SK-N-SH (cell line): Measurements from ENCODE around the gene WDR31. TPM values are rescaled to one million over a fixed set of nuclear protein-coding genes. Genes with fewer than 3 reads are reported as not detected.

Experiments
- CTCF ChIA-PET: fragments of 300-600, 350-600 bp; formaldehyde crosslinking; extraction: SDS; loops from one replicate; lab custom pipeline; 2021; lab: Yijun Ruan, JAX
- POLR2A ChIA-PET: fragments of 350-600 bp; sonication (Branson Sonifier 250); formaldehyde crosslinking; extraction: SDS; loops from one replicate; lab custom pipeline; 2020; ENCODE audit warnings: antibody characterized with exemption, inconsistent platforms; lab: Yijun Ruan, JAX
- DNase-seq: peaks from one replicate; pipeline ENCODE4 v3.0.0; 2012
- H2AFZ ChIP-seq: fragments of 200-600 bp; sonication (generic); 2 replicates; pipeline ENCODE4 v1.8.1; 2016; ENCODE audit warnings: antibody characterized with exemption, mild to moderate bottlenecking, low read depth
- H3F3A ChIP-seq: fragments of 200-600 bp; sonication (generic); replicated peaks from 2 replicates; pipeline ENCODE3; 2016; ENCODE audit warnings: antibody characterized with exemption, mild to moderate bottlenecking; ENCODE audit not compliant: insufficient read depth
- H3K27ac ChIP-seq, 2 experiments: fragments of 200-500 bp in 1 of 2; fragments of 200-600 bp in 1 of 2; sonication (Bioruptor generic) in 1 of 2; sonication (generic), shearing (Covaris generic) in 1 of 2; 2 replicates each; pipeline versions ENCODE4 v1.5.1 to v1.6.1; 2014 to 2016; ENCODE audit warnings: low read depth in 2 of 2, inconsistent platforms in 1 of 2, low read length in 1 of 2, mild to moderate bottlenecking in 1 of 2, mixed read lengths in 1 of 2
- H3K27me3 ChIP-seq: fragments of 200-600 bp; sonication (generic), shearing (Covaris generic); 2 replicates; pipeline ENCODE4 v1.6.1; 2016; ENCODE audit warnings: mixed run types; ENCODE audit not compliant: insufficient read depth
- H3K36me3 ChIP-seq, 2 experiments: fragments of 200-500 bp in 1 of 2; fragments of 200-600 bp in 1 of 2; sonication (Bioruptor generic) in 1 of 2; sonication (generic) in 1 of 2; replicated peaks in 1 of 2; 2 replicates each; pipeline versions ENCODE3 to v1.5.1; 2014 to 2016; ENCODE audit warnings: low read length in 1 of 2, mild to moderate bottlenecking in 1 of 2; ENCODE audit not compliant: insufficient read depth in 2 of 2, control insufficient read depth in 1 of 2
- H3K4me1 ChIP-seq, 2 experiments: fragments of 200-500 bp in 1 of 2; fragments of 200-600 bp in 1 of 2; sonication (Bioruptor generic) in 1 of 2; sonication (generic), shearing (Covaris generic) in 1 of 2; 2 replicates each; pipeline versions ENCODE4 v1.5.1 to v1.6.1; 2014 to 2016; ENCODE audit warnings: low read depth in 1 of 2, low read length in 1 of 2, mixed run types in 1 of 2; ENCODE audit not compliant: insufficient read depth in 2 of 2, control insufficient read depth in 1 of 2
- H3K4me2 ChIP-seq: fragments of 200-600 bp; sonication (generic), shearing (Covaris generic); 2 replicates; pipeline ENCODE4 v1.6.1; 2017; ENCODE audit warnings: mixed run types
- H3K4me3 ChIP-seq, 2 experiments: fragments of 200-500 bp in 1 of 2; fragments of 200-600 bp in 1 of 2; sonication (Bioruptor generic) in 1 of 2; sonication (generic), shearing (Covaris generic) in 1 of 2; 2 replicates each; pipeline versions ENCODE4 v1.5.1 to v1.8.1; 2014 to 2016; ENCODE audit warnings: low read depth in 2 of 2, inconsistent platforms in 1 of 2, low read length in 1 of 2, mild to moderate bottlenecking in 1 of 2, mixed read lengths in 1 of 2, moderate library complexity in 1 of 2
- H3K79me2 ChIP-seq: fragments of 200-600 bp; sonication (generic); 2 replicates; pipeline ENCODE4 v1.8.1; 2017; ENCODE audit warnings: mild to moderate bottlenecking; ENCODE audit not compliant: insufficient read depth
- H3K9ac ChIP-seq: fragments of 200-600 bp; sonication (generic); 2 replicates; pipeline ENCODE4 v1.6.1; 2017; ENCODE audit warnings: mixed run types
- H3K9me2 ChIP-seq: fragments of 200-600 bp; sonication (generic); 2 replicates; pipeline ENCODE4 v1.6.1; 2017; ENCODE audit warnings: mixed run types
- H3K9me3 ChIP-seq: fragments of 200-600 bp; sonication (generic); 2 replicates; pipeline ENCODE4 v1.6.1; 2017; ENCODE audit warnings: mixed run types, mild to moderate bottlenecking, moderate library complexity
- H4K20me1 ChIP-seq: fragments of 200-600 bp; sonication (generic); 2 replicates; pipeline ENCODE4 v1.6.1; 2017; ENCODE audit warnings: mild to moderate bottlenecking, mixed run types; ENCODE audit not compliant: insufficient read depth
- CHD2 ChIP-seq: fragments of 150-350 bp; IDR thresholded peaks from 2 replicates; pipeline ENCODE4 v1.6.1; 2018; ENCODE audit warnings: low read length; ENCODE audit not compliant: partially characterized antibody
- ELF1 ChIP-seq: IDR thresholded peaks from 2 replicates; pipeline ENCODE4 v1.4.0; 2012
- EP300 ChIP-seq, 2 experiments: IDR thresholded peaks; 2 replicates each; pipeline versions ENCODE4 v1.4.0 to v1.6.1; 2012; ENCODE audit warnings: borderline replicate concordance in 1 of 2, low read depth in 1 of 2, low read length in 1 of 2
- EZH2phosphoT487 ChIP-seq: fragments of 200-600 bp; sonication (generic); IDR thresholded peaks from 2 replicates; pipeline ENCODE4 v1.6.1; 2017; ENCODE audit warnings: low read depth, mixed run types, mild to moderate bottlenecking, antibody characterized with exemption, moderate library complexity, borderline replicate concordance
- FOSL2 ChIP-seq: IDR thresholded peaks from 2 replicates; pipeline ENCODE4 v1.4.0; 2012; ENCODE audit warnings: low read depth, mild to moderate bottlenecking, moderate library complexity, borderline replicate concordance
- FOXM1 ChIP-seq: IDR thresholded peaks from 2 replicates; pipeline ENCODE4 v1.4.0; 2012; ENCODE audit warnings: low read depth, mild to moderate bottlenecking
- MEF2A ChIP-seq: IDR thresholded peaks from 2 replicates; pipeline ENCODE4 v1.4.0; 2012; ENCODE audit warnings: low read depth, borderline replicate concordance
- PBX3 ChIP-seq: IDR thresholded peaks from 2 replicates; pipeline ENCODE4; 2012
- RFX5 ChIP-seq: IDR thresholded peaks from 2 replicates; pipeline ENCODE4 v1.6.1; 2012; ENCODE audit warnings: mild to moderate bottlenecking, improper control_type of control experiment, low read length
- SIN3A ChIP-seq: IDR thresholded peaks from 2 replicates; pipeline ENCODE4 v1.6.1; 2012; ENCODE audit warnings: low read depth, mild to moderate bottlenecking, low read length, moderate library complexity, borderline replicate concordance
- TAF1 ChIP-seq: IDR thresholded peaks from 2 replicates; pipeline ENCODE4 v1.6.1; 2012; ENCODE audit warnings: low read depth, mild to moderate bottlenecking, low read length, moderate library complexity, borderline replicate concordance
- TCF12 ChIP-seq: IDR thresholded peaks from 2 replicates; pipeline ENCODE4 v1.4.0; 2012
- WGBS: methylation state at CpG from one replicate; pipeline ENCODE4 v1.1.6; 2017; ENCODE audit warnings: low lambda C conversion rate; 5-methylcytosine and 5-hydroxymethylcytosine counted together
- polyA plus RNA-seq, 3 experiments: library from polyadenylated mRNA; depleted of rRNA; stranded (reverse); fragments of >200 nt; gene quantifications; 2 replicates each; pipeline ENCODE4 v1.2.3, GENCODE V29; 2012
- TF ChIP-seq, protein P1 (sequence below): fragments of 150-350 bp; IDR thresholded peaks from 2 replicates; pipeline ENCODE4 v1.6.1; 2017; ENCODE audit warnings: antibody characterized with exemption, low read length, low read depth, borderline replicate concordance
- TF ChIP-seq, protein P2 (sequence below): fragments of 200-600 bp; sonication (generic); IDR thresholded peaks from 2 replicates; pipeline ENCODE4 v1.6.1; 2017; ENCODE audit warnings: antibody characterized with exemption, mild to moderate bottlenecking, moderate library complexity
- TF ChIP-seq, protein P3 (sequence below): IDR thresholded peaks from 2 replicates; pipeline ENCODE4 v1.4.0; 2012; ENCODE audit warnings: low read depth

WDR31 gene
- polyA plus RNA-seq, 1 of the 3 experiments (the other 2 are of a cell fraction), result 0.74 TPM

GRCh38 chr9:113311961-113312360, 28.1 kb downstream of the WDR31 start:
- peaks cover 0 to 3% of the 10 kb centered on the region in 2 experiments; a peak in 1 of 4 replicates for H3K4me1 ChIP-seq
- H4K20me1 ChIP-seq, result no peaks in the 10 kb centered on the region
- no peaks in the 10 kb centered on the region for H3K27me3 ChIP-seq
- TF ChIP-seq FOSL2 (no peak), PBX3 (0 out of 2 replicates have a peak, but pooled peaks have one; percentile 4), SIN3A (no peak), FOXM1 (no peak)
- TF ChIP-seq, protein P1, sequence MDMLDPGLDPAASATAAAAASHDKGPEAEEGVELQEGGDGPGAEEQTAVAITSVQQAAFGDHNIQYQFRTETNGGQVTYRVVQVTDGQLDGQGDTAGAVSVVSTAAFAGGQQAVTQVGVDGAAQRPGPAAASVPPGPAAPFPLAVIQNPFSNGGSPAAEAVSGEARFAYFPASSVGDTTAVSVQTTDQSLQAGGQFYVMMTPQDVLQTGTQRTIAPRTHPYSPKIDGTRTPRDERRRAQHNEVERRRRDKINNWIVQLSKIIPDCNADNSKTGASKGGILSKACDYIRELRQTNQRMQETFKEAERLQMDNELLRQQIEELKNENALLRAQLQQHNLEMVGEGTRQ, result no peak
- H3K4me2 ChIP-seq, result no peak overlapping the region
- H3K27ac ChIP-seq, result no peak overlapping the region
- no peaks in the 10 kb centered on the region for H3K9me2 ChIP-seq
- no peak overlapping the region for H3K4me3 ChIP-seq
- no peaks in the 10 kb centered on the region for H3K36me3 ChIP-seq
- ChIA-PET POLR2A (interaction anchor here (1.8 kb wide), 1 partner anchor 36 kb away, joined by 3 read pairs; the partner anchor contains the start of genes CDC26 and PRPF4), CTCF (interaction anchor here (0.6 to 2.4 kb wide), 8 partner anchors 25 to 279 kb away, joined by 3 to 15 read pairs (median 3); partner anchors contain the start of genes ALAD and CDC26)
- no peaks in the 10 kb centered on the region for H3K9me3 ChIP-seq
- H3K9ac ChIP-seq, result no peak overlapping the region
- no peak for DNase-seq
- WGBS, result 73% methylated on average over 3 of the region's 3 CpGs
- H3K79me2 ChIP-seq, result no peaks in the 10 kb centered on the region
- no peak overlapping the region for H2AFZ ChIP-seq
- peaks cover 3% of the 10 kb centered on the region for H3F3A ChIP-seq

- H3K9ac ChIP-seq, result no peak overlapping the region
- H4K20me1 ChIP-seq, result no peaks in the 10 kb centered on the region
- H3K27me3 ChIP-seq, result no peaks in the 10 kb centered on the region
- H3K4me2 ChIP-seq, result no peak overlapping the region
- H3K4me3 ChIP-seq, result no peak overlapping the region
- no peak overlapping the region for H2AFZ ChIP-seq
- H3K9me2 ChIP-seq, result no peaks in the 10 kb centered on the region
- no peak overlapping the region for H3K27ac ChIP-seq
- peaks cover 0 to 3% of the 10 kb centered on the region in 2 experiments; a peak in 1 of 4 replicates for H3K4me1 ChIP-seq
- DNase-seq, result no peak
- H3F3A ChIP-seq, result peaks cover 3% of the 10 kb centered on the region
- H3K9me3 ChIP-seq, result no peaks in the 10 kb centered on the region
- CTCF ChIA-PET, result interaction anchor here (0.6 to 3.0 kb wide), 13 partner anchors 8 to 1085 kb away, joined by 3 to 22 read pairs (median 4); partner anchors contain the start of genes ALAD, C9orf43, POLE3 and WDR31
- 78% methylated on average over 3 of the region's 3 CpGs for WGBS
- TF ChIP-seq, protein P2, sequence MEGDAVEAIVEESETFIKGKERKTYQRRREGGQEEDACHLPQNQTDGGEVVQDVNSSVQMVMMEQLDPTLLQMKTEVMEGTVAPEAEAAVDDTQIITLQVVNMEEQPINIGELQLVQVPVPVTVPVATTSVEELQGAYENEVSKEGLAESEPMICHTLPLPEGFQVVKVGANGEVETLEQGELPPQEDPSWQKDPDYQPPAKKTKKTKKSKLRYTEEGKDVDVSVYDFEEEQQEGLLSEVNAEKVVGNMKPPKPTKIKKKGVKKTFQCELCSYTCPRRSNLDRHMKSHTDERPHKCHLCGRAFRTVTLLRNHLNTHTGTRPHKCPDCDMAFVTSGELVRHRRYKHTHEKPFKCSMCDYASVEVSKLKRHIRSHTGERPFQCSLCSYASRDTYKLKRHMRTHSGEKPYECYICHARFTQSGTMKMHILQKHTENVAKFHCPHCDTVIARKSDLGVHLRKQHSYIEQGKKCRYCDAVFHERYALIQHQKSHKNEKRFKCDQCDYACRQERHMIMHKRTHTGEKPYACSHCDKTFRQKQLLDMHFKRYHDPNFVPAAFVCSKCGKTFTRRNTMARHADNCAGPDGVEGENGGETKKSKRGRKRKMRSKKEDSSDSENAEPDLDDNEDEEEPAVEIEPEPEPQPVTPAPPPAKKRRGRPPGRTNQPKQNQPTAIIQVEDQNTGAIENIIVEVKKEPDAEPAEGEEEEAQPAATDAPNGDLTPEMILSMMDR, result no peak
- TF ChIP-seq MEF2A (no peak), TAF1 (no peak), CHD2 (no peak), FOSL2 (no peak), ELF1 (no peak), EP300 (IDR thresholded peaks at IDR 0.05; ENCODE audit: borderline replicate concordance in 1 of 2, low read depth in 1 of 2, low read length in 1 of 2) (no peak), EZH2phosphoT487 (no peak), RFX5 (no peak), TCF12 (no peak)
- TF ChIP-seq, protein P3, sequence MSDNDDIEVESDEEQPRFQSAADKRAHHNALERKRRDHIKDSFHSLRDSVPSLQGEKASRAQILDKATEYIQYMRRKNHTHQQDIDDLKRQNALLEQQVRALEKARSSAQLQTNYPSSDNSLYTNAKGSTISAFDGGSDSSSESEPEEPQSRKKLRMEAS, result no peak
- H3K79me2 ChIP-seq, result no peaks in the 10 kb centered on the region
- H3K36me3 ChIP-seq, result no peaks in the 10 kb centered on the region
- POLR2A ChIA-PET, result no interaction called here
These were observed 29.5 kb downstream of the WDR31 start for GRCh38 chr9:113310538-113310937.
